A172 (cell line): ENCODE results near the gene RAPGEF3. TPM values are rescaled to one million over a fixed set of nuclear protein-coding genes. Genes with fewer than 3 reads are reported as not detected.

Experiments used
- DNase-seq: peaks from one replicate; pipeline ENCODE4 v3.0.0-alpha.2; 2015; ENCODE audit warnings: low spot score
- total RNA-seq: library from RNA; depleted of rRNA; stranded (reverse); fragments of >200 nt; shearing (Covaris generic); gene quantifications from 2 replicates; pipeline ENCODE4 v1.2.3, GENCODE V29; 2014

RAPGEF3 gene
- total RNA-seq, 1 experiment from 2014 or later, result 1.3 TPM

DNA sequence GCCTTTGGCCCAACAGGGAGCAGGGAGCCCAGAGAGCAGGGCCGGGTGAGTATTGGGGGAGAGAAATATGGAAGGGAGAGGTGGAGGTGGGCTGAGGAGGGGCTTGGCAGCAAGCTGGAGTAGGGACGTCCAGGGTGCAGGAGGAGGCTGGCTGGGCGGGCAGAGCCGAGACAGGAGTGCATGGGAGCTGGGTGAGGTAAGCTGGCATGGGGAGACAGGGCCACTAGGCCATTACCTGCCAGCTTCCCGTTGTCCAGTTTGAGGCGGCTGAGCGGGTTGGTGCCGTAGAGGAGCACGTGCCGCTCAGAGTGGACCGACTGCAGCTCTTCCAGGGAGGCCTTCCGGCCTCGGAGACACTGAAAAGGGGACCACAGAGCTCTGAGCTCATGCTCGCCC is 32.7 kb upstream of the RAPGEF3 start:
- DNase-seq, result no peak

DNA sequence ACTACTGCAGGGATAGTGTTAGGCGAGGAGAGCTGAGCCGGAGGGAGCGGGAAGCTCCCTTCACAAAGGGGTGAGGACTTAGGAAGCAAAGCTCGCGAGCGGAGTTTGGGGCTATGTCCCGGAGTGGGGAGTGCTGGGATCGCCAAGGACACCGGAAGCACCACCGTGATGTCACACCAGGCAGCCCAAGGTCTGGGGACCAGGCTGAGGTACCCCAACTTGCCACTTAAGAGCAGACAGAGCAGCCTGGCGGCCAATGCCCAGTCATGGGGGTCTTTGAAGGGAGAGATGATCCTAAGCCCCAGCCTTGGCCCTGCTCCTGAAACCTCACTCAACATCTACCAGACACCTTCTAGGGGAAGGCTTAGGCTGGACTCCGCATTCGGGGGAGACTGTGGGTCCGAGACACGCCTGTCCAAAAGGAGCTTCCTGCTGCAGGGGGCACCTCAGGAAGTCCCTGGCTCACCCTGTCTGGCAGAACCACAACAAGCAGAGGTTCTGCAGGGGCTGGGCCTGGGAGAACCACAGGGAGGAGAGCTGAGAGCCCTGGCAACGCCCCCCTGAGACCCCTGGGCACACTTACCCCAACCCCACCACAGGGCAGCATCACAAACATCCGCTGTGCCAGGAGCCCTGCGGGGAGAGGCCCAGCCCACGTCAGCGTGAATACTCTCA is 32.1 kb upstream of the RAPGEF3 start:
- DNase-seq, result no peak

DNA sequence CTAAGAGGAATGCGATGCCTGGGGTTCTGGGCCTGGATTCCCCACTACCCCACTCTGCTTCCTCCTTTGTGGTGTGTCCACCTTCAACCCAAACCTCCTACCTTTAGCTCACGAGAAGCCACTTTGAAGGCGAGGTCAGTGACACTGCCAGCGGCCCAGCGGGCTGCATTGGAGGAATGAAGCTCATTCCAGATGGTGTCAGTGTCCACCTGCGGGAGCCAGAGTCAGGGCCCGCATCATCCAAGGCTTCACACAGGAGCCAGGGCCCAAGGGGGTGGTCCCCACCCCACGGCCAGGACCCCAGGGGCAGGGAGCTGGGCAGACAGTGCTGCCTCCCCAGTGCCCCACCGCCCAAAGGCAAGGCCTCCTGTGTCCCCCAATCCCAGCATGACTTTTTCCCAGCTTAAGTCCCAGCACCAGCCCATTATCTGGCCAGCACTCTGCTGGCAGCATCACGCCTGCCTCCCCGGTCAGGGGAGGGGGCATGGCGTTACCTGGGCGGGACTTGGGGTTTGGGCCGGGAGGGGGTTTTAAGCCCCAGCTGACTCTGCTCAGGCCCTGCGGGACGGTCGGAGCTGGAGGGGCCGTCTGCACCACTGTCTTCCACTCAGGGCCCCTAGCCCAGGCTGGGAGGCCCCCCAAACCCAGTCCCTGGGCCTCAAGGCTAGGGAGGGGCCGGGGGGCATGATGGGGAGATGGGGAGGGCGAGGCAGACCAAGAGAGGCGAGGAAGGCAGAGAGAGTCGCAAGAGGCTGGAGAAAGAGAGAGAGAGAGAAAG is 31.2 kb upstream of the RAPGEF3 start:
- no peak for DNase-seq

DNA sequence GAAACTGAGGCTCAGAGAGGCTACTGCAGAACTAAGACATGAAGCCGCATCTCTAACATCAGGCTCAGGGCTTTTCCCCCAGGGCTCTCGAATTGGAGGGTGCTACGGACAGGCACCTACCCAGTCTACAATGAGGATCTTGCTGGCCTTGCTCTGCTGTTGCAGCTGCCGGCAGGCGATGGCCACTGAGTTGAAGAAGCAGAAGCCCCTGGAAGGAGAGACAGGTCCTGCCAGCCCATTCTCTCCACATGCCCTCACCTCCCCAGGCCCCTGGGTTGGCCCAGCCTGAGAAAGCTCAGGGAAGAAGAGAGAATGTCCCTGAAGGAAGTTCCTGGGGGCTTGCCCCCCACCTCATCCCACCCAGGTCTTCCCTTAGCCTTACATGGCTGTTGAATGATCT is 30.5 kb upstream of the RAPGEF3 start:
- no peak for DNase-seq

DNA sequence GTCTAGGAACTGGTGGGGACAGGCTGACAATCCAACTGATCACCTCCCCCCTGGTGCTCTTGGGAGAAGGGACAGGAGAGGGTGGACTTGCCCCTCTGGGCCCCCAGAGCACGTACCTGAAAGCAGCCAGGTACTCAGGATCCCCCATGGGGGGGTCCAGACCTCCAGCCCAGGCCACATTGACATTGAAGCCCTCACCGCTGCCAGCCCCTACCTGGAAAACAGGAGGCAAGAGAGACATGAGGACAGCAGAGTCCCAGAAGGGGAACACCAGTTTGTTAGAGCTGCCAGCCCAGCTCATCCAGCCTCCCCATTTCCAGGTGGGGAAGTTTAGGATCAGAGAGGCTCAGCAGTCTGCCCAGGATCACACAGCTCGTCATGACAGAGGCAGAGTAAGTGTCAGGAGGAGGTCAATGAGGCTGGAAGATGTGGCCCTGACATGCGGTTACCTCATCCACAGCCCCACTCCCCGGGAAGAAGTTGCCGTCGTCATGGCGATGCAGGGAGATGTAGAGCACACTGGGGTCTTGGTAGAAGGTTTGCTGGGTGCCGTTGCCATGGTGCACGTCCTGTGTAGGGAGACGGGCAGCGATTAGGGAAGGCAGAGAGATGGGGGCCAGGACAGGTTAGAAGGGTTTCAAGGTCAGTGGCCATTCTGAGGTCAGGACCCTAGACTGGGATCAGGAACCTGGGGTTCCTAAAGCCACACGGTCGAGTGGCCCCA is 29.1 kb upstream of the RAPGEF3 start:
- no peak for DNase-seq

DNA sequence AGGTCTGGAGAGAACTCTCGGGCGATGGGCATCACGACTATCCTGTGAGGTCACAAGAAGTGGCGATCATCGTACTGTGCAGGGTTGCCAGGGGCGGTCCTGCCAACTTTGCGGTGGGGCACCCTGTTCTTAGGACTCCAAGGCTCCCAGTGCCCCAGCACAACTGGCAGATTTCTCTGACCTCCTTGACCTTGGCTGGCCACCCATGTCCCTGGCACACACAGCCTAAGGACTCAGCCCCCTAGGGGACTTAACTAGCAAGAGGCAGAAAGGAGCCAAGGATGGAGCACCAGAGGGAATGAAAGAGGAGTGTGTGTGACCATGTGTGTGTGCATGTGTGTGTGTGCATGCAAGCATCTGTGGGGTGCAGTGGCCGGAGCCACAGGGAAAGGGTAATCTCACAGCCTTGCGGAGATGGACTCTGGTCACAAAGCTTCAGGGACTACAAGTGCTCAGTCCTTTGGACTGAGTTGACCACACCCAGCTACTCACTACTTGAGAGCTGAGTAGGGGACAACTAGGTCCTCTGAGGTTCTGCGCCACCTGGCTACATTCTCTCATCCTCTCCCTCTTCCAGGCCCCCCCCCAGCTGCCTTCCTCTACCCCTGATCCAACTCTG is 28.1 kb upstream of the RAPGEF3 start:
- no peak for DNase-seq

DNA sequence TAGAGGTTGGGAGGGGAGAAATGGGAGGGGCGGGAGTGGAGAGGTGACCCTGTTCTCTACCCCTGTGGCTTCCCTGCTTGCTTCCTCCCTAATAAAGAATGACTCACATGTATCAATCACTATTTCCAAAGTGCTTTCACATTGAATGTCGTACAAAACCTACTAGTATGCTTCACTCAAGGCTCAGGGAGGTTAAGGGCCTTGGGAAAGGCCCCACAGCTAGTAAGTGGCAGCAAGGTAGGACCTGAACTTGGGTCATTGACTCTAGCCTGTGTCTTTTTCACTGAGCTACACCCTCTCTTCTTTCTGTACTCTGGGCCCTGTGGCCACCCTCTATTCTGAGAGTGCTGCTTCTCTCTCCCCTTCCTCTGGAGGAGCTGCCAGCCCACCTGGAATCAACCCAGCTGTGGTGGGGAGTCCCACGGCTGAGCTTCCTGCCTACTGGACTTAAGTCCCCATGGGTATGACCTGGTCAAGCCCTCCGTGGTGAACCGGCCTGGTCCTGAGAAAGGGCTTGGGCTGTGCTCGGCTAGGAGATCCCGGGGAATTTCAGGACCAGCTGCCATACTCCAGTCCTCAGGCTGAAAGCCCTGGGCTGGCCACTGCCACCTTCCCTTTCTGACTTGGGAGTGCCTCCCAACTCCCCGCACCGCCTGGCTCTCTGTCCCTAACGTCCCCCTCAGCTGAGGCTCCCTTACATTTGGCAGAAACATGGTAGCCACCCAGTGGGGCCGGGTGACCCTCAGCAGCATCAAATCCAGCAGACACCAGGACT is 27.4 kb upstream of the RAPGEF3 start:
- DNase-seq, result no peak

DNA sequence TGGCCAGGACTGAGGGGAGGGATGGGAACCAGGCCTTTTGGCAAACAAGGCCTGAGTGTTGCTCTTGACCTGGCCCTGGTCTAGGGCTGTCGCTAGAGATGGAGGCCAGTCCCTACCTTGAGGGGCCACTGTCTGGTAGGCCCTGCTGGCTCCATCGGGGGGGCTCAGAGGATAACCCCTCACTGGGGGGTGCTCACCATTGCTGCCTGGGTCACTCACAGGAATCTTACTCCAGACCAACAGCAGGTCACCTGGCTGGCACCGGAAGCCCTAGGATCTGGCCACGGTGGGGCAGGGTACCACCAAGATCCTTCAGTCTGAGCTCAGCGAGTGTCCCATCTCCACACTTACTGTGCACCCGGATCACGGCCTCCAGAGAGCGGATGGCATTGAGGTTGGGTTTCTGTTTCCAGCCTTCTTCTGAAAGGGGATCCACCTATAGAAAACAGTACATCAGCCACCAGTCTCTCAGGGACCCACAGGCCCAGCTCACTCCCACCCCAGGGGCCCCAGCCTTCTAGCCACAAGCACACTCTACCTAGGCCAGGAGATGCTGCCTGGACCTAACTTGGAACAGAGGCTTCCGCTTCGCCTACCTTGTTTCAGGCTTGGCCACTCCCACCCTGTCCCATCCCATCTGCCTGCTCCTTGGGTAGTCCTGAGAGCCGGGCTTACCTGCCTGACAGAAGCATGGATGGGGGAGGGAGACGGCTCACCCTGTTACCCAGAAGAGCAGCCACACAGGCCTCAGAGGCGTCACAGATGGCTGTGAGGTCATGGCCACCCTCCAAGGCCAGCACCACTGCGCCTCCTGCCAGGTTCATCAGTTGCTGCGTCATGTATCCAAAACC is 26.6 kb upstream of the RAPGEF3 start:
- no peak for DNase-seq

DNA sequence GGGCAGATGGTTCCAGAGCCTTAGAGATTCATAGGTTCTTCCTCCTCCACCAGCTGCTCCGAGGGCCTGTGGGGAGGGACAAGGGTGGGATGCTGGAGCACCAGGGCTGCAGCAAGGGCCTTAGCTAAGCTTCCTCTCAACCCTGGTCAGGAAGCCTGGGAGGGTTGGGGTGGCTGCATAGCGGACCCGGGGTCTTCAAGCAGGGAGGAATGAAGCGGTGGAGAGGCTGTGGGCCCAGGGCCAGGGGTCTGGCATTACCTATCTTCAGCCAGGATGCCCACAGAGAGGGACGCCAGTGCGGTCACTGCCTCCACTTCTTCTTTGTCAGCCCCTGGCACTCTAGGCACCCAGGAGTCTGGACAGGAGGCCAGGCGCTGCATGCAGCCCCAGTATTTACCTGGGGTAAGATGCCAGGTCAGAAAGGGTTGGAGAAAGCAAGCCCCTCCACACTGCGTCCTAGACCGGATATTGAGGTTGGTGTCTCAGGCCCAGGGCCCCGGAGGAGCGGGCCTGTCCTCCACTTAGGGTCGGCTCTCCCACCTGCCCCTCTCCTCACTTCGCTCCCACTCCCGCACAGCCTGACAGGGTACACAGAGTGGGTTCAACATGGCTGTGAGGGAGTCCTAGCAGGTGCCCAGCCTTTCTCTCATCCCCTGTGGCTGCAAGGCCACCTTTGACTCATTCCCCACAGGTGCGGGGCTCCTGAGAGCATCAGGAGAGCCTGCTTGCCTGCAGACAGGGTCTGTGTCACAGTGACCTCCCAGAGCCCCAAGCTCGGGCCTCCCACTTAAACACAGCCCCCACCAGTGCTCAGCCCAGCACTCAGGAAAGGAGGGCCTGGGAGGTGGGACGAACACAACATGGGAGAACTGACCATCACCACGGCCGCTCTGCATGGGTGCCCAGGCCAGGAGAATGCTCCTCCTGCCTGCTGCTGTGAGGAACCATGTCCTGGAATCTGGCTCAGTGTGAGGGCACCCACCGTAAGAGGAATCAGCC is 25.4 kb upstream of the RAPGEF3 start:
- no peak for DNase-seq

DNA sequence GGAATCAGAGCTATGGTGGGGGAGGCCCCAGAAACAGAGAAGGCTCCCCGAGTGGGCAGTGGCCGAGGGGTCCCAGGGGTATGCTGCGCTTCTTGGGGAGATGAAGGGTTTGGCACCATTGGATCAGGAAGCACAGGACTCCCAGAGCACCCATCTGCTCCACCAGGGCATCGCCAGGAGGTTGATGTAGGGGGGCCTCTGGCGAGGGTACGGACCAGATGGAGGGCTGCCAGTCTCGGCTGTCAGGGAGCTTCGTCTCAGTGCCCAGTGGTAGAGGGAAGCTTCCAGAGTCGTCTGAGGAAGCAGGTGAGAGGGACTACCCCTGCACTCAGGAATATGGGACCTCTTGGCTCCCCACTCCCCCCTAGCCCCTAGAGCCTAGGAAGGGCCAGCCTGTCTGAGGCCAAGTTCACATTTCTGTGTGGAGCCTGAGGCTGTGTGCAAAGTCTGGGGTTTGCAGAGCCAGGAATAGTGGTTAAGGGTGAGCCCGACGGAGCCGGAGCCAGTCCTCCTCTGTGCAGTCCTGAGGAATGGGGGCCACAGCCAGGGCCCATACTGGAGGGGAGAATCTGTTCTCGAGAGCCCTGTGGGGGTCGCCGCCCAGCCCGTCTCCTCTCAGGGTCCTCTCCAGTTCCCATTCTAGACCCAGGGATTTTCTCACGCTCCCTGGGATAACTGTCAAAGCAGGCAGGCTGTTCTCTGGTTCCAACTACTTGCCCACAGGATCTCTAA is 24.5 kb upstream of the RAPGEF3 start:
- no peak for DNase-seq

DNA sequence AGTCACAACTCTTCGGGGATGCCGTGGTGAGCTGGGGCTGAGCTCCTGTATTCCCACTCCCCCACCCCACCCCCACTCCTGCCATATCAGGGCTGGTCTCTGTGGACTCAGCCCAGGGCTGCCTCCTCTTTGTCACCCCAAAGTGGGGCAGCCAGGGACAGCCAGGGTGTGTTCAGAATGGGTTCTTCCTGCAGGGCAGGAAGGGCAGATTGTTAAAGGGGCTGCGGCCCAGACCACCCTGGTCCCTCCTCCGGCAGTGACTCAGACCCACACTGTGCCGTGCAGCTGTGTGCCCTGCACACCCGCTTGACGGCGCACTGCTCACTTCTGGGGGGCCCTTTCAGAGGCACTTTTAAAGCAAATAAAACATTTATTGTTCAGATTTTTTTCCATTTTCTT is 23.7 kb upstream of the RAPGEF3 start:
- no peak for DNase-seq

DNA sequence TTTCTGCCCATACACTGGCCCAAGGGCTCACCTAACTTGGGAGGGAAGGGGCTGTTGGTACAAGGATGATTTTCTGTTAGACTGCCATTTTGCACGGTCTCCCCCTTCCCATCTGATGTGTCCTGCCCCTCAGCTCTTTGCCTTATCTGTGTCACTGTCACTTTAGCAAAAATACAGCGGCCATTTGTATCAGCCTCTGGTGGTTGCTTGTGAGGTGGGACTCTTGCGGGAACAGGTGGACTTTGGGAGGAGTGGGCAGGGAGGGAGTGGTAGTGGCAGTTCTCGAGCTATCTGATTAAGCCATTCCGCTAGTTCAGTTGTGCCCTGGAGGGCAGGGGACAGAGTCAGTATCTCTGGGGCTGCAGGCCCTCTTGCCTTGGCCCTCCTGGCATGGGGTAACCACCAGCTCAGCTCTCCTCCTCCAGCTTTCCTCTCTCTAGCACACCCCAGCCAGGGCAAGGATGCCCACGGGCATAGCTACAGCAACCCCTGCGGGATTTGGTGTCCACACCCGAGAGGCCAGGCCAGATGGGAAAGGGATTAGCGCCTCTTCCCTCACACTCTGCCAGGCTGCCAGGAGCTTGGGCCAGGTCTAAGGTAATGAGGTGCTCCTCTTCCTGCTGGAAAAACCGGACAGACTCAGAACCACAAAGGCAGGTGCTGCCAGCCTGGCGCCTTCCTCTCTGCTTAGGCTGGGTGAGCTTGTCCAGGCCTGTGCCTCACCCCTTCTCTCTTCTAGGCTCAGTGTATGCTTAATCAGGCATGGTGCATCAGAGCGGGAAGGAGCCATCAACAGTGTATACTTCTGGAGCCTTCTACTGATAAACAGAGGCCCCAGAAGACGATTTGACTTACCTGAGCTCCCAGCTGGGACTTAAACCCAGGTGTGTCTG is 23.0 kb upstream of the RAPGEF3 start:
- no peak for DNase-seq

DNA sequence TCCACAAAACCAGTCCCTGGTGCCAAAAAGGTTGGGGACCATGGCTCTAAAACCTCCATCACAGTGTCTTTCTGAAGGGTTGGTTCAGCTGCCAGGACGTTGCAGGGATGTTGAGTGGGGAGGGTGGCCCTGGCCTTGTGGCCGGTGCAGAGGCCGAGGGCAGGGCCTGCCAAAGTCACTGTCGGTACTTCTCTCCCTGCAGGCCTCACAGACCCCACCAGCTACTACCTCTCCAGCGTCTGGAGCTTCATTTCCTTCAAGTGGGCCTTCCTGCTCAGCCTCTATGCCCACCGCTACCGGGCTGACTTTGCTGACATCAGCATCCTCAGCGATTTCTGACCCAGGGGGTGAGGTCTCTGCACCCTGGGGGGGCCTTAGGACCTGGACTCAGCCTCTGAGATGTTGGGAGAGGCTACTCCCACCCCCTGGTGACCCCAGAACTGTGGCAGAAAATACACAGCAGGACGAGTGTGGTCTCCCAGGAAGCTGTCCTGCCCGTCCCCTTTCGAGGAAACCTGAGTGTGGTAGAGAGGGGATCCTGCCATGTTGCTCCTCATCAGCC is 21.3 kb upstream of the RAPGEF3 start:
- DNase-seq, result no peak

DNA sequence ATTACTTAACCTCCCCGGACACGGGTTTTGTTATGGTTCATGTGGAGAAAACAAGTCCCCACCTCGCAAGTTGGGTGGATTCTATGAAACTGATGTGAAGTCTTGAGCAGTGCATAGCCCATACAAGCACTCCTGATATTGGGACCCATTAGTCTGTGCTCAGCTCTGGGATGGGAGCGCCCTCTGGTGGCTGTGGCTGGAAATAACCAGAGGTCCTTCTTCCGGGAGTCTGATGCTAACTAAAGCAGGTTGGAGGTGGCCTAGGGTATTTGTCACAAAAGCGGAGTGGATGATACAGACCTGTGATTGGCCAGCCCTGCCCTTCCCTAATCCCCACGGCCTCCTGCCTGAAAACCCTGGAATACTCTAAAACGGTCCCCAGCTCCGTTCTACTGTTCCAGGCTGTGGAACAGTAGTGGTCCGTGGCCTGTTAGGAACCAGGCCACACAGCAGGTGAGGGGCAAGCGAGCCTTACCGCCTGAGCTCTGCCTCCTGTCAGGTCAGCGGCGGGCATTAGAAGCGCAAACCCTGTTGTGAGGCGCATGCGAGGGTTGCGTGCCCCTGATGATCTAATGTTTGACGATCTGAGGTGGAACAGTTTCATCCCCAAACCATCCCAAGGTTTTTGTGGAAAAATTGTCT is 20.7 kb upstream of the RAPGEF3 start:
- peak; percentile 78 for DNase-seq

DNA sequence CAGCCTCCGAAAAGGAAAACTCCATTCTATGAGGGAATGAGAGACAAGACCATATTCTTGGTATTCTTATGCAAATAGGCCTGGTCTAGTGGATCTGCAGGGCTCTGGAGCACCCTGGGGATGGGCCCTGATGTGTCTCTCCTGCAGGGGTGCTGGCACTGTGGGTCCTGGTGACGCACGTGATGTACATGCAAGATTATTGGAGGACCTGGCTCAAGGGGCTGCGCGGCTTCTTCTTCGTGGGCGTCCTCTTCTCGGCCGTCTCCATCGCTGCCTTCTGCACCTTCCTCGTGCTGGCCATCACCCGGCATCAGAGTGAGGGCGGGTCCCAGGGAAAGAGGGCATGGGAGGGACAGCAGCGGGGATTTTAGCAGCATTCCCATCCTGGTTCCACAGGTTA is 20.2 kb upstream of the RAPGEF3 start:
- DNase-seq, result no peak

DNA sequence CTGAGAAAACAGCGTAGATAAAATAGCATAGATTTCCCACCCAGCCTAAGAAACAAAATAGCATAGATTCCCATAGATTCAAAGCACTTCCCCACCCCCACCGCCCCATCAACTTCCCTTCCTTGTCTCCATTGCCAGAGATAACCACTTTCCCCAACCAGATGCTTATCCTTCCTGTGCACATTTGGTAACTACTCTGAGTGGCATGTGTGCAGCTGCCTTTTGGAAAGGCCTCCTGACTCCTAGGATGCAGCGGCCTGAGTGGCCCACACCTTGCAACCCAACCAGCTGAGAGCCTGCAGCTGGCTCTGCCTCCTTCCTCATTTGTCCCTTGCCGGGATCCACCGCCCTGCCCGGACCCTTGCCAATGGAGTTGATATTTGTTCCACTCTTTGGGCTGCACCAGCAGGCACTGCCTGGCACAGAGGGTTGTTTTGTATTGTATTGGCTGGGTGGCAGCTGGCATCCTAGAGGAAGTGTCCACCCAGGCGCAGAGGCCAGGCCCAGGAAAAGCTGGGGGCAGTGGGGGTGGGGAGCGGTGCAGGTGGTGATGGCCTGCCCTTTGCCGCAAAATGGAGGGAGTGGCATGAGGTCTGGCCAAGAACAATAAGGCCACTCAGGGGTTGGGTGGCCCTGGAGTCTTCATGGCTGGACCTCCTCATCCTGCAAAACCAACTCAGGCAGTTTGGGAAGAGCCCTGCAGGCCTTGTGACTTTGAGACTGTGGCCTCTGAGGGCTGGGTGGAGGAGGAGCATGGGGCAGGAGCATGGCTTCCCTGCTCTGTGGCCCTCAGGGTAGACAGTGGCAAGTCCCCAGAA is 19.3 kb upstream of the RAPGEF3 start:
- no peak for DNase-seq
